Tibial artery (tissue), 4 donors: ENCODE results near the gene GCNT1.
"Not testable (repeated sequence)": the region's sequence is repeated elsewhere in the genome, so short reads cannot be mapped to it uniquely, and the experiment has no call there.

Experiments
- DNase-seq, 2 donors: peaks; one replicate each; pipeline ENCODE4 v3.0.0-alpha.2; 2019
- H3K27ac ChIP-seq, 2 donors: fragments of 200-600 bp; sonication (generic) in 1 of 2; 1 replicate in 1 of 2; 2 replicates in 1 of 2; pipeline ENCODE4 v1.5.1; 2018 to 2019; ENCODE audit warnings: mild to moderate bottlenecking in 1 of 2
- H3K27me3 ChIP-seq, 2 donors: fragments of 200-600 bp; sonication (generic) in 1 of 2; one replicate each; pipeline versions ENCODE4 v1.5.1 to v1.6.0; 2016 to 2019
- H3K36me3 ChIP-seq, 3 donors: fragments of 200-600 bp; sonication (generic) in 2 of 3; one replicate each; pipeline ENCODE4 v1.5.1; 2016 to 2019; ENCODE audit warnings: mild to moderate bottlenecking in 2 of 3
- H3K4me1 ChIP-seq, 4 donors: fragments of 200-600 bp; sonication (generic) in 2 of 4; 1 replicate in 3 of 4; 2 replicates in 1 of 4; pipeline ENCODE4 v1.5.1; 2016 to 2019
- H3K4me3 ChIP-seq, 2 donors: fragments of 200-600 bp; sonication (generic) in 1 of 2; 1 replicate in 1 of 2; 2 replicates in 1 of 2; pipeline ENCODE4 v1.5.1; 2018 to 2019; ENCODE audit warnings: mild to moderate bottlenecking in 2 of 2
- H3K9me3 ChIP-seq, 3 donors: fragments of 200-600 bp; sonication (generic) in 1 of 3; one replicate each; pipeline ENCODE4 v1.5.1; 2016 to 2019
- CTCF ChIP-seq, 2 experiments: fragments of 200-600 bp in 1 of 2; fragments of 450-650 bp in 1 of 2; IDR thresholded peaks; one replicate each; pipeline ENCODE4 v1.5.1; 2017 to 2019; ENCODE audit warnings: antibody characterized with exemption in 2 of 2, mild to moderate bottlenecking in 1 of 2, moderate library complexity in 1 of 2
- intact Hi-C: fragments of 100-400 bp; cut with DNase I; formaldehyde crosslinking; loops from one replicate; pipeline ENCODE4 v1.15.0; 2023; ENCODE audit warnings: low total_unique reads

The GCNT1 gene

GRCh38 chr9:76528642-76529190, 69.7 kb downstream of the GCNT1 start:
- Histone ChIP-seq H3K4me1 (peaks cover 0 to 8% (median 0%) of the 10 kb centered on the region in 4 donors), H3K27ac (no peak overlapping the region), H3K9me3 (no peaks in the 10 kb centered on the region), H3K27me3 (peaks cover 0 to 2% of the 10 kb centered on the region in 2 donors), H3K4me3 (no peak overlapping the region), H3K36me3 (no peaks in the 10 kb centered on the region)
- DNase-seq, result no peak
- TF ChIP-seq CTCF (IDR thresholded peaks at IDR 0.05), result no peak
- intact Hi-C loops, result no loop called here

DNA sequence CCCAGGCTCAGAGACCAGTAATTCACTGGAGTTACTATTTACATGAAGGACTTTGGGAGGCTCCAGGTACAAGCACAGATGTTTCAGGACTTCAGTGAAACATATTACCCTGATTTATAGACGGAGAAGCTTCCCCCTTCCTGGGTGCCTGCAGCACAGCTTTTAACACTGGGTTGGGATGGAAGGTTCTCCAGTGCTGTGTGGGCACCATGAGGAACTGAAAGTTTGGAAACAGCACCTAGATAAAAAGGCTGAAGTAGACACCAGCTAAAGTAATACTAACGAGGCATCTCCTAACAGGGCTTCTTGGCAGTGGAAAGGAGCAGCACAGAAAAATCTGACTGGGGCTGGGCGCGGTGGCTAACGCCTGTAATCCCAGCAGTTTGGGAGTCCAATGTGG, 70.7 kb downstream of the GCNT1 start:
- peaks cover 0 to 13% (median 0%) of the 10 kb centered on the region in 4 donors for H3K4me1 ChIP-seq
- DNase-seq, result no peak
- H3K27me3 ChIP-seq, result peaks cover 0 to 2% of the 10 kb centered on the region in 2 donors
- H3K4me3 ChIP-seq, result no peak overlapping the region
- H3K36me3 ChIP-seq, result no peaks in the 10 kb centered on the region
- TF ChIP-seq CTCF (IDR thresholded peaks at IDR 0.05), result no peak
- H3K27ac ChIP-seq, result no peak overlapping the region
- H3K9me3 ChIP-seq, result no peaks in the 10 kb centered on the region
- intact Hi-C loops, result no loop called here

DNA sequence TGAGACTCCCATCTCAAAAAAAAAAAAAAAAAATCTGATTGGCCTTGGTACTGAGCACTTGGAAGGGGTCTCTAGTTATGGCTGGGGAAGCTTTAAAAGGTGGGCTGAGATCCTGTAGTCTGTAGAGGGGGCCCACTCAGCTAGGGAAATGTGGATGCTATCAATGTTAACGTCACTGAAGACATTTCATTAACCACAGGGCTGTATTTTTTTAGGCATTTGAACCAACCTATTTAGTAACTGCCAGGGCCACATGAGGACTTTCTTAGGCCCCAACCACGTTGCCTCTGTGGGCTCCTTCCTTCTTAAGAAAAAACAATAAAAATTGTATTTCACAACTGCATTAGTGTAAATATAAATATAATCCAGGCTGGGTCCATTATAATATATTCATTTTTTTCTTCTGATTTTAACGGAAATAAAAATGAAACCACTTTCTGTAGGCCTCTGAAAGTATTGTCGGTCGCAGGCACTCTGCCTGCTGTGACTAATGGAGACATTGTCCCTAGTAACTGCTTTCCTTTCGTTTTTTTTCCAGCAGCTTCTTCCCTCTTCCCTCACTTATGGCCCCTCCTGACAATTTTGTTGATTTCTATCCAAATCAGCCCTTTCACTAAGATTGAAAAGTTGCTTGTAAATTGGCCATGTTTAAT, 71.6 kb downstream of the GCNT1 start:
- peaks cover 0 to 13% (median 0%) of the 10 kb centered on the region in 4 donors for H3K4me1 ChIP-seq
- no peak for TF ChIP-seq CTCF (IDR thresholded peaks at IDR 0.05)
- no peak overlapping the region for H3K4me3 ChIP-seq
- H3K27ac ChIP-seq, result peak overlapping the region in 1 of 2 donors; percentile 11
- intact Hi-C loops, result no loop called here
- no peaks in the 10 kb centered on the region for H3K36me3 ChIP-seq
- H3K27me3 ChIP-seq, result peaks cover 0 to 2% of the 10 kb centered on the region in 2 donors
- no peak for DNase-seq
- H3K9me3 ChIP-seq, result no peaks in the 10 kb centered on the region

GRCh38 chr9:76531231-76531780, 72.3 kb downstream of the GCNT1 start:
- H3K4me1 ChIP-seq, result peaks cover 0 to 13% (median 0%) of the 10 kb centered on the region in 4 donors
- H3K27ac ChIP-seq, result peak overlapping the region in 1 of 2 donors; percentile 11
- no peaks in the 10 kb centered on the region for H3K36me3 ChIP-seq
- no peak for TF ChIP-seq CTCF (IDR thresholded peaks at IDR 0.05)
- intact Hi-C loops, result no loop called here
- no peak for DNase-seq
- no peaks in the 10 kb centered on the region for H3K9me3 ChIP-seq
- peaks cover 0 to 2% of the 10 kb centered on the region in 2 donors for H3K27me3 ChIP-seq
- no peak overlapping the region for H3K4me3 ChIP-seq

- DNase-seq, H3K9me3 ChIP-seq: not testable (repeated sequence)
Observed at GRCh38 chr9:76532877-76533276, 73.9 kb downstream of the GCNT1 start.

DNA sequence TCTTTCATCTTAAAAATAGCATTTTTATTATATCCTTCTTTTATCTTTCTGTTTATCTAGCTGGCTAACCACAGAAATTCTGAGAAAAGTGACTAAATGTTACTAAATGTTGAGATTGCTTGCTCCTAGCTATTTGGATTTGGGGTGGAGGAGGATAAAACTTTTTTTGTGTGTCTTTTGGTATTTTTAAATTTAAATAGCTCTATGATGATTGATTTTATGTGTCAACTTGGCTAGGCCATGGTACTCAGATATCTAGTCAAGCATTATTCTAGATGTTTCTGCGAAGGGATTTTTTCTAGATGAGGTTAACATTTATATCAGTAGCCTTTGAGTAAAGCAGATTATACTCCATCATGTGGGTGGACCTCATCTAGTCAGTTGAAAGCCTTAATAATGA, 75.0 kb downstream of the GCNT1 start:
- Histone ChIP-seq H3K4me1 (peaks cover 0 to 13% (median 3%) of the 10 kb centered on the region in 4 donors), H3K9me3 (no peaks in the 10 kb centered on the region), H3K27ac (peak overlapping the region; percentile 16 to 21), H3K27me3 (no peaks in the 10 kb centered on the region), H3K36me3 (no peaks in the 10 kb centered on the region), H3K4me3 (no peak overlapping the region)
- DNase-seq, result no peak
- no peak for TF ChIP-seq CTCF (IDR thresholded peaks at IDR 0.05)
- intact Hi-C loops, result no loop called here

More at GRCh38 chr9:76532877-76533276, 73.9 kb downstream of the GCNT1 start:
- Histone ChIP-seq H3K27ac (peak overlapping the region in 1 of 2 donors; percentile 15), H3K4me1 (peaks cover 0 to 13% (median 3%) of the 10 kb centered on the region in 4 donors)
- H3K36me3 ChIP-seq, H3K27me3 ChIP-seq, intact Hi-C loops, H3K4me3 ChIP-seq: not testable (repeated sequence)
